ENCODE results near the gene AR.

DNA sequence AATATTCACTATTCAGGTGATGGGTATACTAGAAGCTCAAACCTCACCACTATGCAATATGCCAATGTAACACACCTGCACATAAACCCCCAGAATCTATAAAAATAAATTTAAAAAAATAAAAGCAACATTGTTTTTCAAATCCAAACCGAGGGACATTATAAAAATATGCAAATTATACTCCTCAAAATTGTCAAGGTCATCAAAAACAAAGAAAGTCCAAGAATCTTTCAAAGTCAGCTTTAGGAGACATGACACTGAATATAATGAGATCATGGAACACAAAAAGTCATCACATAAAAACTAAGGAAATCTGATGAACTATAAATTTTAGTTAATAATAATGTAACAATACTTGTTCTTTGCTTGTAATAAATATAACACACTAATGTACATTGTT, 43.2 kb upstream of the AR start:
- TF ChIP-seq, protein P1, sequence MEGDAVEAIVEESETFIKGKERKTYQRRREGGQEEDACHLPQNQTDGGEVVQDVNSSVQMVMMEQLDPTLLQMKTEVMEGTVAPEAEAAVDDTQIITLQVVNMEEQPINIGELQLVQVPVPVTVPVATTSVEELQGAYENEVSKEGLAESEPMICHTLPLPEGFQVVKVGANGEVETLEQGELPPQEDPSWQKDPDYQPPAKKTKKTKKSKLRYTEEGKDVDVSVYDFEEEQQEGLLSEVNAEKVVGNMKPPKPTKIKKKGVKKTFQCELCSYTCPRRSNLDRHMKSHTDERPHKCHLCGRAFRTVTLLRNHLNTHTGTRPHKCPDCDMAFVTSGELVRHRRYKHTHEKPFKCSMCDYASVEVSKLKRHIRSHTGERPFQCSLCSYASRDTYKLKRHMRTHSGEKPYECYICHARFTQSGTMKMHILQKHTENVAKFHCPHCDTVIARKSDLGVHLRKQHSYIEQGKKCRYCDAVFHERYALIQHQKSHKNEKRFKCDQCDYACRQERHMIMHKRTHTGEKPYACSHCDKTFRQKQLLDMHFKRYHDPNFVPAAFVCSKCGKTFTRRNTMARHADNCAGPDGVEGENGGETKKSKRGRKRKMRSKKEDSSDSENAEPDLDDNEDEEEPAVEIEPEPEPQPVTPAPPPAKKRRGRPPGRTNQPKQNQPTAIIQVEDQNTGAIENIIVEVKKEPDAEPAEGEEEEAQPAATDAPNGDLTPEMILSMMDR (conservative IDR thresholded peaks at IDR 0.05): no peak
- no peak for TF ChIP-seq EZH2 (IDR thresholded peaks at IDR 0.05; ENCODE audit: low read depth)
